Retinal pigment epithelial cell (primary cell): ENCODE results near the gene RAB6A.

ENCODE experiments used
- DNase-seq: peaks from one replicate; pipeline ENCODE4 v3.0.0-alpha.2; 2010; ENCODE audit warnings: low read depth
- H3K4me3 ChIP-seq: 2 replicates; pipeline ENCODE4 v1.5.1; 2011; ENCODE audit warnings: mild to moderate bottlenecking, low read length, control low read depth, moderate library complexity
- CTCF ChIP-seq: conservative IDR thresholded peaks from 2 replicates; pipeline ENCODE4 v1.5.1; 2011; ENCODE audit warnings: low read depth, low read length, control low read depth, inconsistent platforms

RAB6A gene

GRCh38 chr11:73662445-73663157 lies 98.3 kb downstream of the RAB6A start:
- no peak overlapping the region for H3K4me3 ChIP-seq
- TF ChIP-seq CTCF, result no peak
- no peak for DNase-seq

- peak overlapping the region; percentile 12 for H3K4me3 ChIP-seq
- no peak for DNase-seq
- TF ChIP-seq CTCF, result peak; percentile 95
These were observed 99.7 kb downstream of the RAB6A start for GRCh38 chr11:73661035-73661628.

GRCh38 chr11:73660497-73661034 lies 100.3 kb downstream of the RAB6A start:
- no peak for DNase-seq
- TF ChIP-seq CTCF, result no peak
- H3K4me3 ChIP-seq, result peak overlapping the region; percentile 12

- H3K4me3 ChIP-seq, result no peak overlapping the region
- DNase-seq, result no peak
- TF ChIP-seq CTCF, result no peak
These were observed 100.9 kb downstream of the RAB6A start for GRCh38 chr11:73659961-73660360.

- no peak for TF ChIP-seq CTCF
- DNase-seq, result no peak
- H3K4me3 ChIP-seq, result no peak overlapping the region
These were observed 103.9 kb downstream of the RAB6A start for GRCh38 chr11:73656985-73657384.

GRCh38 chr11:73655686-73656085 lies 105.2 kb downstream of the RAB6A start:
- no peak overlapping the region for H3K4me3 ChIP-seq
- no peak for TF ChIP-seq CTCF
- DNase-seq, result no peak
